Thoracic aorta (tissue), 2 donors: ENCODE measurements around the gene SSX2IP. TPM values are rescaled to one million over a fixed set of nuclear protein-coding genes. Genes with fewer than 3 reads are reported as not detected.

Experiments used
- ATAC-seq: fragments of 150-250 bp; one replicate; pipeline ENCODE4 v1.8.0; 2017; ENCODE audit warnings: low read depth; ENCODE audit not compliant: insufficient number of reproducible peaks, low FRiP score
- DNase-seq: peaks from one replicate; pipeline ENCODE4 v3.0.0-alpha.2; 2020; ENCODE audit warnings: low spot score
- H3K27ac ChIP-seq, 2 donors: fragments of 200-600 bp; sonication (generic); 1 replicate in 1 of 2; 2 replicates in 1 of 2; pipeline ENCODE4 v1.5.1; 2016; ENCODE audit warnings: mild to moderate bottlenecking in 2 of 2, moderate library complexity in 2 of 2
- H3K27me3 ChIP-seq: fragments of 200-600 bp; sonication (generic); replicated peaks from 2 replicates; pipeline ENCODE4 v1.6.0; 2016; ENCODE audit warnings: mild to moderate bottlenecking; ENCODE audit not compliant: insufficient read depth
- H3K36me3 ChIP-seq: fragments of 200-600 bp; sonication (generic); one replicate; pipeline ENCODE4 v1.5.1; 2016
- H3K4me1 ChIP-seq, 2 donors: fragments of 200-600 bp; sonication (generic); 1 replicate in 1 of 2; 2 replicates in 1 of 2; pipeline versions ENCODE4 v1.5.1 to v1.6.0; 2016; ENCODE audit warnings: low read depth in 2 of 2, mild to moderate bottlenecking in 1 of 2; ENCODE audit not compliant: control insufficient read depth in 1 of 2
- H3K4me3 ChIP-seq: fragments of 200-600 bp; sonication (generic); 2 replicates; pipeline ENCODE4 v1.5.1; 2016; ENCODE audit warnings: mild to moderate bottlenecking
- H3K9me3 ChIP-seq: fragments of 200-600 bp; sonication (generic); 2 replicates; pipeline ENCODE4 v1.5.1; 2016
- total RNA-seq, 2 donors: library from RNA; depleted of rRNA; stranded (reverse); fragments of >200 nt; gene quantifications; one replicate each; pipeline versions ENCODE4 v1.1.0 to v1.2.3, GENCODE V29; 2016
- TF ChIP-seq, protein P1 (sequence below): fragments of 200-600 bp; sonication (generic); IDR thresholded peaks from one replicate; pipeline ENCODE4 v1.5.1; 2019; ENCODE audit warnings: antibody characterized with exemption

SSX2IP gene
- total RNA-seq, 2 donors from 2014 or later: 6.1 to 12.3 TPM

DNA sequence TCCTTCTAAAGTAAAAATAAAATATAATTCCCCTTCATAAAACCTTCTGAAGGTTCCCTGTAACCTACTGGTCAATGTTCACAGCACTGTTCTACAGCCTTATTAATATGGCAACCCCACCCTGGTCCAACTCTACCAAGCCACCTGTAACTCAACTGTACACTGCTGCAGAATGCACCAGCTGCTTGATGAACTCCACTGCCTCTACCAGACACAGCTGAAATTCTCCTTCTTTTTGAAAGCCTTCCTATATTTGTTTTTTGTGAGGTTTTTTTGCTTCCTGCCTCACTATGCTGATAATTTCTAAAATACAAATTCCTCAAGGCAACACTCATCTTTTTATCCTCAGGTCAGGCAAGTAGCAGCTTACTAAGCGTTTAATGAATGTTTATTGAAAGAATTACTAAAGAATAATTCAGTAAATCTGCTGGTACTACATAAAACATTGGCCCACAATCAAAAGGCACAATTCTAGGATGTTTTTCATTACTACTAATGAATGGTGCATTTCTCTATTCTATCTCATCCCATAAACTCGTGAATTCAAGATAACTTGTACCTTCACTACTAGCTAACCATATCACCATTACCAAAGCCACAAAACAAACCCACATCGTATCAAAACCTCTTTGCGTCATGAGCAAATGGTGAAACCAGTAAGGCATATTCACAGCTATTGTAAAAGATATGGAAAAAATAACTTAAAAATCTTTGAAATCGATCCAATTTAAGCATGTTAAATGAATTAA, 2.4 kb downstream of the SSX2IP start:
- Histone ChIP-seq H3K27ac (no peak overlapping the region), H3K36me3 (no peaks in the 10 kb centered on the region), H3K9me3 (no peaks in the 10 kb centered on the region), H3K4me3 (no peak overlapping the region), H3K4me1 (peaks cover 12 to 52% of the 10 kb centered on the region in 2 donors), H3K27me3 (no peaks in the 10 kb centered on the region)
- TF ChIP-seq, protein P1, sequence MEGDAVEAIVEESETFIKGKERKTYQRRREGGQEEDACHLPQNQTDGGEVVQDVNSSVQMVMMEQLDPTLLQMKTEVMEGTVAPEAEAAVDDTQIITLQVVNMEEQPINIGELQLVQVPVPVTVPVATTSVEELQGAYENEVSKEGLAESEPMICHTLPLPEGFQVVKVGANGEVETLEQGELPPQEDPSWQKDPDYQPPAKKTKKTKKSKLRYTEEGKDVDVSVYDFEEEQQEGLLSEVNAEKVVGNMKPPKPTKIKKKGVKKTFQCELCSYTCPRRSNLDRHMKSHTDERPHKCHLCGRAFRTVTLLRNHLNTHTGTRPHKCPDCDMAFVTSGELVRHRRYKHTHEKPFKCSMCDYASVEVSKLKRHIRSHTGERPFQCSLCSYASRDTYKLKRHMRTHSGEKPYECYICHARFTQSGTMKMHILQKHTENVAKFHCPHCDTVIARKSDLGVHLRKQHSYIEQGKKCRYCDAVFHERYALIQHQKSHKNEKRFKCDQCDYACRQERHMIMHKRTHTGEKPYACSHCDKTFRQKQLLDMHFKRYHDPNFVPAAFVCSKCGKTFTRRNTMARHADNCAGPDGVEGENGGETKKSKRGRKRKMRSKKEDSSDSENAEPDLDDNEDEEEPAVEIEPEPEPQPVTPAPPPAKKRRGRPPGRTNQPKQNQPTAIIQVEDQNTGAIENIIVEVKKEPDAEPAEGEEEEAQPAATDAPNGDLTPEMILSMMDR: no peak
- no peak for DNase-seq
- ATAC-seq: no peak

DNA sequence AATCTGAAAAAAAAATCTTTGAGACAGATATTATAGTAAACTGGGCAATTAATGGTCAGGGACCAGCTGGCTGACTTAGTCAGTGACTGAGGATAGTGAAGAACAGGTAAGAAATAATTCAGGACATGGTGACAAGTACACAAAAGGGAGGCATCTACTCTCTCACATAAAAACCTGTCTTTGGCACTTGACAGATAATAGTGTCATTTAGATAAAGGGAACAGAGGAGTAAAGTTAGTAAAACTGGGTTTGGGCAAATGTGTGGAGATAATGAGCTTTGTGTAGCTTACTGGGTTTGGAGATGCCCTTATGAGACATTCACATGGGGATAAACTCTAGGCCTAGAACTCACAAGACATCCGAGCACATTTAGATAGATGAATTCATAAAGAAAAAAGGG, 4.0 kb downstream of the SSX2IP start:
- no peaks in the 10 kb centered on the region for H3K27me3 ChIP-seq
- no peaks in the 10 kb centered on the region for H3K9me3 ChIP-seq
- H3K4me3 ChIP-seq: no peak overlapping the region
- TF ChIP-seq, protein P1: no peak
- DNase-seq (no peak), ATAC-seq (no peak)
- H3K36me3 ChIP-seq: no peaks in the 10 kb centered on the region
- peaks cover 12 to 48% of the 10 kb centered on the region in 2 donors for H3K4me1 ChIP-seq
- no peak overlapping the region for H3K27ac ChIP-seq

DNA sequence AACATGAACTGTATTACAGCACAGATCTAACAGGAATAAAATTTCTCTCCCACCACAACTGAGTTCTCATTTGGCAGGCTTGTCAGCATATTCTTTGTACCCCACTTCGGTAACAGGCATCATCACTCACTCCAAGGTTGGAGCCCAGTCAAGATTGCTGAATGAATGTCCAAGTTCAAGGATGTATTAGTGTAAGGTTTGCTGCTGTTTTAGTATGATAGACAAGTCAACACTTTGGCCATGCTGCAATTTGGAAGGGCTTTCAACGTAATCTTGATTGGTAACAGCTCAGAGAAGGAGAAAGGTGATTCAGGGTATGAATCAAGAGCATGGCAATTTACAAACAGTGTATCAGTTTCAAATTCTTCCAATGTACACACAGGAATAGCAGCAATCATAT, 6.8 kb downstream of the SSX2IP start:
- no peak overlapping the region for H3K4me3 ChIP-seq
- H3K27me3 ChIP-seq: no peaks in the 10 kb centered on the region
- ATAC-seq: no peak
- H3K4me1 ChIP-seq: peaks cover 8 to 32% of the 10 kb centered on the region in 2 donors
- no peaks in the 10 kb centered on the region for H3K9me3 ChIP-seq
- TF ChIP-seq, protein P1: no peak
- DNase-seq: no peak
- no peak overlapping the region for H3K27ac ChIP-seq
- peaks cover 6% of the 10 kb centered on the region for H3K36me3 ChIP-seq

DNA sequence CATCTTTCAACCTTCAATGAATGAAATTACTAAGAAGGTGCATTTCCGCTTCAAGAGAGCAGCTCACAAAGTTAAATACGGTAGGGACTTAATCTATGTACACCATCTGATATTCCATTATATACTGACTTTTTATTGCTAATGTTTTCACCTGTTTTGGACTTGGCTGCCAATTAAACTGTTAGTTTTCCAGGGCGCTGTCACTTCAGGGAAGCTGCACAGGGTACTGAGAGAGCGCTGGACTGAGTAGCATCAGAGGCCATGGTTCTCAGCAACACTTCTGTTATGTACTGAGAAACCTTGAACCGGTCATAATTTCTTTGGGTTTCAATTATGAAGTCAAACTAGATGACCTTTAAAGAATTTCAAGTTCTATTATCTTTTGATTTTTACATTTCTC, 8.2 kb downstream of the SSX2IP start:
- H3K9me3 ChIP-seq: no peaks in the 10 kb centered on the region
- peaks cover 8 to 18% of the 10 kb centered on the region in 2 donors for H3K4me1 ChIP-seq
- H3K27ac ChIP-seq: no peak overlapping the region
- H3K27me3 ChIP-seq: no peaks in the 10 kb centered on the region
- ATAC-seq (no peak), DNase-seq (no peak)
- no peak overlapping the region for H3K4me3 ChIP-seq
- TF ChIP-seq, protein P1: no peak
- H3K36me3 ChIP-seq: peaks cover 6% of the 10 kb centered on the region

DNA sequence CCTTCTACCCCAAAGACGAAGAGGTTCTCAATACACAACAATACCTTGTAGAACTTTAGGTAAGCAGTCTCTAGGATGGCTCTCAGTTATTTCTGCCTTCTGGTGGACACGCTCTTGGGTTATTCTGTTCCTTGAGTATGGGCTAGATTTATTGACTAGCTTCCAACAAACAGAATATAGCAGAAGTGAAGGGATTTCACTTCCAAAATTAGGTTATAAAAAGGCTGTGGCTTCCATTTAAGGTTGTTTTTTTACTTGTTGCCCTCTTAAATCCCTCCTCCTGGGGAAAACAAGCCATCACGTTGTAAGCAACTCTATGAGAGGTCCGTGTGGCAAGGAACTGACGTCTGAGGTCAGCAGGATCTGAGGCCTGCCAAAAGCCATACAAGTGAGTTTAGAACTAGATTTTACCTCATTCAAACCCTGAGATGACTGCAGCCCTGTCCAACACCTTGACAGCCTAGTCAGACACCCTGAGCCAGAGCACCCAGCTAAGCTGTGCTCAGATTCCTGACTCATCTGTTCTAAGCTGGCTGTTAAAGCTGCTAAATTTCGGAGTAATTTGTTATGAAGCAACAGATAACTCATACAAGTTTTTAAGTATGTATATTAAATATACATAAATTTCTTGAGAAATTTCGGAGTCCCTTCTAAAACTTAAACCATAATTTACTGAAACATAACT, 12.7 kb downstream of the SSX2IP start:
- Histone ChIP-seq H3K9me3 (no peaks in the 10 kb centered on the region), H3K4me3 (no peak overlapping the region), H3K36me3 (peaks cover 6% of the 10 kb centered on the region), H3K27ac (no peak overlapping the region), H3K27me3 (no peaks in the 10 kb centered on the region), H3K4me1 (no peaks in the 10 kb centered on the region)
- DNase-seq (no peak), ATAC-seq (no peak)
- TF ChIP-seq, protein P1: no peak
